HG03095 (cell line): Measurements from ENCODE around the gene DOCK9.
A peak's percentile ranks its signal among the peaks of the same experiment; 100 is the strongest.

ENCODE experiments used
- ATAC-seq: cut with Tn5 transposase; IDR thresholded peaks from one replicate; pipeline ENCODE4 v1.9.1; 2021; ENCODE audit warnings: moderate library complexity; ENCODE audit not compliant: unreplicated experiment

Gene DOCK9

GRCh38 chr13:98781470-98781869 lies 196.4 kb downstream of the DOCK9 start:
- ATAC-seq: no peak

- no peak for ATAC-seq
These were observed 196.8 kb downstream of the DOCK9 start for GRCh38 chr13:98781045-98781444.

- no peak for ATAC-seq
These were observed 197.4 kb downstream of the DOCK9 start for GRCh38 chr13:98780451-98780850.

- ATAC-seq: no peak
These were observed 198.2 kb downstream of the DOCK9 start for GRCh38 chr13:98779695-98780094.

GRCh38 chr13:98778749-98779148 lies 199.1 kb downstream of the DOCK9 start:
- ATAC-seq: no peak

GRCh38 chr13:98776644-98777043 lies 201.2 kb downstream of the DOCK9 start:
- no peak for ATAC-seq

GRCh38 chr13:98775844-98776598 lies 201.8 kb downstream of the DOCK9 start:
- ATAC-seq: no peak

- ATAC-seq: no peak
These were observed 202.5 kb downstream of the DOCK9 start for GRCh38 chr13:98775386-98775785.

GRCh38 chr13:98774776-98775175 lies 203.1 kb downstream of the DOCK9 start:
- ATAC-seq: no peak

- ATAC-seq: no peak
These were observed 203.9 kb downstream of the DOCK9 start for GRCh38 chr13:98773921-98774320.

GRCh38 chr13:98772794-98773452 lies 204.9 kb downstream of the DOCK9 start:
- no peak for ATAC-seq

- no peak for ATAC-seq
These were observed 205.8 kb downstream of the DOCK9 start for GRCh38 chr13:98771838-98772611.

- no peak for ATAC-seq
These were observed 208.1 kb downstream of the DOCK9 start for GRCh38 chr13:98769736-98770135.

- ATAC-seq: no peak
These were observed 209.3 kb downstream of the DOCK9 start for GRCh38 chr13:98768522-98768921.

- ATAC-seq: no peak
These were observed 211.2 kb downstream of the DOCK9 start for GRCh38 chr13:98766697-98767096.

- ATAC-seq: no peak
These were observed 211.8 kb downstream of the DOCK9 start for GRCh38 chr13:98765996-98766519.

GRCh38 chr13:98761986-98762616 lies 215.8 kb downstream of the DOCK9 start:
- ATAC-seq: no peak

- peak; percentile 78 for ATAC-seq
These were observed 216.5 kb downstream of the DOCK9 start for GRCh38 chr13:98761126-98761985.

GRCh38 chr13:98755729-98756128 lies 222.1 kb downstream of the DOCK9 start:
- no peak for ATAC-seq

GRCh38 chr13:98755116-98755515 lies 222.7 kb downstream of the DOCK9 start:
- no peak for ATAC-seq
